ENCODE data around the gene SLC6A6. TPM values are rescaled to one million over a fixed set of nuclear protein-coding genes. Genes with fewer than 3 reads are reported as not detected.

The SLC6A6 gene
- total RNA-seq, 4 donors from 2014 or later: 14.4 to 35.7 (median 17.0) TPM

DNA sequence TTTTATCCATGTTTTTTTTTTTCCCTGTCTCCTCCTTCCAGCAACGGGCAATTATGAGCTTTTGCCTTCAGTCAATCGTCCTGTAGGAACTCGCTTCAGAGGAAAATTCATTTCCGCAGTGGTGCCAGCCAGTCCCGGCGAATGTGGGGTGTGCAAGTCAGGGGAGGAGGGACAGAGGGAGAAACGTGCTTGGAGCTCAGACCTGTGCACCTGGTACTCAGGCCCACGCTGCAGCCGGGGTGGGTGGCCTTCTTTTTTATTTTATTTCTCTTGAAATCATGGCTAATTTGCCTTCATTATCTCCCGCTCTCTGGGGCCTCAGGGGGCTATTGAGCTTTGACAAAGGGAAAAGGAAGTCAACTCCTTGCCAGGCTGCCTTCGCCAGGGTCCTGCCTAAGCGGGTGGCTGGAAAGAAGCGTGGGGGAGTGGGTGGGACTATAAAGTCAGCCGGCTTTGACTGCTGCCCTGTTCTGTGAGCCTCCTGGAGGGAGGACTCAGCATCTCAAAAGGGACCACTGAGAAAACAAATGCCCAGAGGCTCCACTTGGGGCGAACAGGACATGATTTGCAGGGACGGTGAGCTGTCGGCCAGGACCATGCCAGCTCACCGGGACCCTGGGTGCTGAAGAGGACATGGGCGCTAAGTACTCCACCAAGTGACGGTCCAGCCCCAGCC, 132.2 kb downstream of the SLC6A6 start:
- H3K27me3 ChIP-seq: no peaks in the 10 kb centered on the region
- peak overlapping the region in 1 of 4 donors; percentile 7 for H3K4me3 ChIP-seq
- no peak for TF ChIP-seq POLR2A (IDR thresholded peaks at IDR 0.05)
- TF ChIP-seq, protein P1, sequence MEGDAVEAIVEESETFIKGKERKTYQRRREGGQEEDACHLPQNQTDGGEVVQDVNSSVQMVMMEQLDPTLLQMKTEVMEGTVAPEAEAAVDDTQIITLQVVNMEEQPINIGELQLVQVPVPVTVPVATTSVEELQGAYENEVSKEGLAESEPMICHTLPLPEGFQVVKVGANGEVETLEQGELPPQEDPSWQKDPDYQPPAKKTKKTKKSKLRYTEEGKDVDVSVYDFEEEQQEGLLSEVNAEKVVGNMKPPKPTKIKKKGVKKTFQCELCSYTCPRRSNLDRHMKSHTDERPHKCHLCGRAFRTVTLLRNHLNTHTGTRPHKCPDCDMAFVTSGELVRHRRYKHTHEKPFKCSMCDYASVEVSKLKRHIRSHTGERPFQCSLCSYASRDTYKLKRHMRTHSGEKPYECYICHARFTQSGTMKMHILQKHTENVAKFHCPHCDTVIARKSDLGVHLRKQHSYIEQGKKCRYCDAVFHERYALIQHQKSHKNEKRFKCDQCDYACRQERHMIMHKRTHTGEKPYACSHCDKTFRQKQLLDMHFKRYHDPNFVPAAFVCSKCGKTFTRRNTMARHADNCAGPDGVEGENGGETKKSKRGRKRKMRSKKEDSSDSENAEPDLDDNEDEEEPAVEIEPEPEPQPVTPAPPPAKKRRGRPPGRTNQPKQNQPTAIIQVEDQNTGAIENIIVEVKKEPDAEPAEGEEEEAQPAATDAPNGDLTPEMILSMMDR (IDR thresholded peaks at IDR 0.05): no peak
- WGBS, 2 donors: 13 to 42% methylated on average over 16 to 20 of the region's 20 CpGs
- H3K4me1 ChIP-seq: peaks cover 5 to 41% (median 11%) of the 10 kb centered on the region in 3 donors
- no peaks in the 10 kb centered on the region for H3K9me3 ChIP-seq
- H3K27ac ChIP-seq: peak overlapping the region in 2 of 4 donors; percentile 5 to 6
- intact Hi-C loops (cut with DNase I): no loop called here
- no peaks in the 10 kb centered on the region for H3K36me3 ChIP-seq
- no peak for DNase-seq

DNA sequence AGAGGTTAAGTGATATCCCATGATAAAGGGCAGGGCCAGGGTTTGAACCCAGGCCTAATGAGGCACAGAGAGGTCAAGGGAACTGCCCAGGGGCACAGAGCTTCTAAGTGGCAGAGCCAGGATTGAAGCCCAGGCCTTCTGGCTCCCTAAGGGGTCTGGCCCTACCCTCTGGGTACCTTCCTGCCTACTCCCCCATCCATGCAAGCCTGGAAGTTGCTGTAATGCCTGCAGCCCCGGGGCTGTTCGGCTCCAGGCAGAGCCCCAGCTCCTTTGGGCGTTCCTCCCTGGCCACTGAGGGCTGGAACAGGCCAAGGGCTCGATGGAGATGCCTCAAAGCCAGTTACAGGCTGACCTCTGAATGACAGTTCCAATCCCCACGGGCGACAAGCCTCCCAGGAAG, 133.2 kb downstream of the SLC6A6 start:
- TF ChIP-seq, protein P1 (IDR thresholded peaks at IDR 0.05): no peak
- TF ChIP-seq POLR2A (IDR thresholded peaks at IDR 0.05): no peak
- no peaks in the 10 kb centered on the region for H3K36me3 ChIP-seq
- intact Hi-C loops (cut with DNase I): no loop called here
- no peak overlapping the region for H3K4me3 ChIP-seq
- no peak for DNase-seq
- H3K27ac ChIP-seq: no peak overlapping the region
- H3K4me1 ChIP-seq: peaks cover 5 to 41% (median 11%) of the 10 kb centered on the region in 3 donors
- no peaks in the 10 kb centered on the region for H3K9me3 ChIP-seq
- WGBS, 2 donors: 70% methylated on average over 2 of the region's 6 CpGs; no CpG with 5 or more reads in 1 of the 2 donors
- no peaks in the 10 kb centered on the region for H3K27me3 ChIP-seq

DNA sequence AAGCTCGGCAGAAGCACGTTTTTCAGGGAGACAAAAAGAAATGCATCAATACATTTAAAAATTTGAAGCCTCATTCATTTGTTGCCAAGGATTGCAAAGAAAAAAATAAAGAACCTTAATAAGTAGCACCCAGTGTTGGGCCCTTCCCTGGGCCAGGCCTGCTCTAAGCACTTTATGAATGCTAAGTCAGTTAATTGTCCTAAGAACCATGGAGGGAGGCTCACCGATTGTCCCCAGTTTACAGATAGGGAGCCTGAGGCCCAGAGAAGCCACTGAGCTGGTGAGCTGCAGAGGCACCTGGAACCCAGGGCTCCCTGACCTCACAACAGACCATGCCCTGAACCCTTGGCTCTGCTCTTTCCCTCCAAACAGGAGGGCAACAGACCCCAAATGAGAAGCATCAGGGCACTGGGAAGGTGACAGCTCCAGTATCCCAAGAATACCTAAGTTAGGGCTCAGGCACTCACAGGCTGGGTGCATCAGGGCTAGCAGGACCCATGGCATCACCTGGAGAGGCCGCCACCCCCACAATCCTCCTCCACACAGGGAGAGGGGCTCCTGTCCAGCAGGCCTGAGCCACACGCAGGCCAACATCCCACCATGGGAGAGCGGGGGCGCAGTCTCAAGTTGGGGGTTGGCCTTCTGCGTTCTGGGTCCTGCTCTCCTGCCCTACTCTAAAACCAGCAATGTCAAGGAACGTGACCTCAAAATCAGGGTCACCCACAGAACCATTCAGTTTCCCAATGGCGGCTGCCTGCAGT, 133.8 kb downstream of the SLC6A6 start:
- WGBS, 2 donors: 84 to 91% methylated on average over 4 to 6 of the region's 10 CpGs
- no peak for DNase-seq
- Histone ChIP-seq H3K4me1 (peaks cover 5 to 41% (median 11%) of the 10 kb centered on the region in 3 donors), H3K4me3 (no peak overlapping the region), H3K27me3 (peaks cover 0 to 4% (median 0%) of the 10 kb centered on the region in 4 donors), H3K9me3 (no peaks in the 10 kb centered on the region), H3K27ac (no peak overlapping the region), H3K36me3 (no peaks in the 10 kb centered on the region)
- TF ChIP-seq, protein P1 (IDR thresholded peaks at IDR 0.05): no peak
- TF ChIP-seq POLR2A (IDR thresholded peaks at IDR 0.05): no peak
- intact Hi-C loops (cut with DNase I): no loop called here

DNA sequence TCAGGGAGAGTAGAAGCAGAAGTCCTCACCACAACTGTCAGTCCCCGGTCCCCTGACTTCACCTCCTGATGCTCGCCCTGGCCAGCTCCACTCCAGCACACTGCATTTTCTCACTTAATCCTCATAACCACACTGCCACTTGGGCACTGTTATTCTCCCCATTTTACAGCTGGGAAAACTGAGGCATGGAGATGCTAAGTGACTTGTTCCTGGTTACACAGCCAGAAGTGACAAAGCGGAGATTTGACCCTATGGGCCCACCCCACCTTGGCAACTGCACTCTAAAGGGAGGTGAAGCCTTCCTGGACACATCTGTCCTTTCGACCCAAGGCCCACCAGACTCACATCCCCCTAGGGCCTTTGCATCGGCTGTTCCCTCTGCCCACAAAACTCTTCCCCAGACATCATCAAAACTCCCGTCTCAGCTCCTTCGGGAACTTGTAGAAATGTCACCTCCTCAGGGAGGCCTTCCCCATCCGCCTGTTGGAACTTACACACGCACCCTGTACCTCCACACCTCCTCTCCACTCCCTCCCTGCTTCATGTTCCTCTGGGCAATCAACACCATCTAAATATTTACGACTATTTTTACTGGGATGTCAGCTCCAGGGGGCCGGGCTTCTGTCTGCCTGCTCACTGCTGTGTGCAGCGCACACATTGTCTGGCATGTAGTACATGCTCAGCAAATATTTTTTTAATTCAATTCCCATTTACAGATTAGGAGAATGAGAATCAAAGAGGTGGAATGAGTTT, 134.6 kb downstream of the SLC6A6 start:
- peaks cover 0 to 4% (median 0%) of the 10 kb centered on the region in 4 donors for H3K27me3 ChIP-seq
- intact Hi-C loops (cut with DNase I): no loop called here
- no peak overlapping the region for H3K27ac ChIP-seq

More for the DNA sequence above, 134.6 kb downstream of the SLC6A6 start:
- 91 to 92% methylated on average over 10 to 12 of the region's 12 CpGs for WGBS, 2 donors
- no peak for TF ChIP-seq POLR2A (IDR thresholded peaks at IDR 0.05)
- TF ChIP-seq, protein P1 (IDR thresholded peaks at IDR 0.05): no peak
- no peak for DNase-seq
- no peaks in the 10 kb centered on the region for H3K36me3 ChIP-seq
- H3K4me3 ChIP-seq: no peak overlapping the region
- H3K4me1 ChIP-seq: peaks cover 5 to 41% (median 11%) of the 10 kb centered on the region in 3 donors
- H3K9me3 ChIP-seq: no peaks in the 10 kb centered on the region

Measured in esophagus squamous epithelium (tissue), 5 donors.